Upper lobe of left lung (tissue), 4 donors: Measurements from ENCODE around the gene PITPNM3.

Source experiments
- CTCF ChIP-seq, 6 experiments: fragments of 450-650 bp in 4 of 6; fragments of 200-600 bp in 2 of 6; sonication (generic) in 2 of 6; IDR thresholded peaks; one replicate each; pipeline ENCODE4 v1.5.1; 2016 to 2019; ENCODE audit warnings: antibody characterized with exemption in 6 of 6
- POLR2A ChIP-seq, 4 donors: fragments of 450-650 bp; IDR thresholded peaks; one replicate each; pipeline ENCODE4 v1.5.1; 2016 to 2017; ENCODE audit warnings: antibody characterized with exemption in 4 of 4, mild to moderate bottlenecking in 2 of 4
- POLR2AphosphoS5 ChIP-seq, 2 donors: sonication (generic); formaldehyde crosslinking; IDR thresholded peaks; one replicate each; pipeline ENCODE4 v1.5.1; 2017; ENCODE audit warnings: antibody characterized with exemption in 2 of 2

- TF ChIP-seq CTCF (IDR thresholded peaks at IDR 0.05) (no peak), POLR2A (IDR thresholded peaks at IDR 0.05) (no peak), POLR2AphosphoS5 (IDR thresholded peaks at IDR 0.05) (no peak)
These were observed 116.4 kb downstream of the PITPNM3 start for GRCh38 chr17:6439951-6440350.
